ENCODE data around the gene GPC6.
A peak's percentile ranks its signal among the peaks of the same experiment; 100 is the strongest.

Gene GPC6

GRCh38 chr13:93872376-93872775, 645.8 kb downstream of the GPC6 start:
- H3K9me3 ChIP-seq (ENCODE audit: control insufficient read depth, insufficient read depth, low read depth, low read length), result no peaks in the 10 kb centered on the region
- no peak overlapping the region for H3K27ac ChIP-seq (ENCODE audit: extremely low read depth, low read depth, low read length)
- ChIA-PET POLR2A (no interaction called here), CTCF (interaction anchor here (0.6 kb wide), 1 partner anchor 1156 kb away, joined by 4 read pairs; no protein-coding TSS in a partner anchor)
- H3K4me1 ChIP-seq (ENCODE audit: control insufficient read depth, insufficient read depth, low read length), result no peaks in the 10 kb centered on the region
- H3K4me3 ChIP-seq (ENCODE audit: low read depth, low read length), result no peak overlapping the region
- TF ChIP-seq KLF16 (tag by site-specific recombination; IDR thresholded peaks at IDR 0.05) (no peak), ZNF677 (tag by site-specific recombination; IDR thresholded peaks at IDR 0.05) (no peak), ZNF548 (tag by site-specific recombination; IDR thresholded peaks at IDR 0.05) (no peak), ZNF280C (tag by site-specific recombination; IDR thresholded peaks at IDR 0.05) (no peak), ZNF169 (tag by site-specific recombination; IDR thresholded peaks at IDR 0.05) (no peak), ZNF274 (IDR thresholded peaks at IDR 0.05; ENCODE audit: low read length) (no peak), ZNF274 (tag by site-specific recombination; IDR thresholded peaks at IDR 0.05; ENCODE audit: borderline replicate concordance) (no peak), REST (tag by site-specific recombination; IDR thresholded peaks at IDR 0.05) (peak; percentile 32; the same call in 1 of the 2 replicates), ZNF416 (tag by site-specific recombination; IDR thresholded peaks at IDR 0.05) (no peak), ZNF426 (tag by site-specific recombination; IDR thresholded peaks at IDR 0.05) (no peak)
- H3K36me3 ChIP-seq (ENCODE audit: control insufficient read depth in 2 of 2, insufficient read depth in 1 of 2, low read length in 2 of 2), result no peaks in the 10 kb centered on the region

GRCh38 chr13:93872786-93873347, 646.3 kb downstream of the GPC6 start:
- Histone ChIP-seq H3K36me3 (ENCODE audit: control insufficient read depth in 2 of 2, insufficient read depth in 1 of 2, low read length in 2 of 2) (no peaks in the 10 kb centered on the region), H3K27ac (ENCODE audit: extremely low read depth, low read depth, low read length) (no peak overlapping the region), H3K4me3 (ENCODE audit: low read depth, low read length) (no peak overlapping the region), H3K4me1 (ENCODE audit: control insufficient read depth, insufficient read depth, low read length) (no peaks in the 10 kb centered on the region), H3K9me3 (ENCODE audit: control insufficient read depth, insufficient read depth, low read depth, low read length) (no peaks in the 10 kb centered on the region)
- ChIA-PET CTCF (interaction anchor here (0.6 kb wide), 1 partner anchor 1156 kb away, joined by 4 read pairs; no protein-coding TSS in a partner anchor), POLR2A (no interaction called here)
- no peak for TF ChIP-seq ZNF629 (tag by site-specific recombination; IDR thresholded peaks at IDR 0.05)
- no peak for TF ChIP-seq ZNF561 (tag by site-specific recombination; IDR thresholded peaks at IDR 0.05; ENCODE audit: borderline replicate concordance)
- no peak for TF ChIP-seq ZNF37A (tag by site-specific recombination; IDR thresholded peaks at IDR 0.05)
- TF ChIP-seq ZNF16 (tag by site-specific recombination; IDR thresholded peaks at IDR 0.05; ENCODE audit: low read depth), result no peak
- no peak for TF ChIP-seq ZNF146 (tag by site-specific recombination; IDR thresholded peaks at IDR 0.05)
- no peak for TF ChIP-seq ZNF19 (tag by site-specific recombination; IDR thresholded peaks at IDR 0.05; ENCODE audit: low read depth)
- TF ChIP-seq KLF9 (tag by site-specific recombination; IDR thresholded peaks at IDR 0.05; ENCODE audit: low read depth), result no peak
- no peak for TF ChIP-seq ZNF394 (tag by site-specific recombination; IDR thresholded peaks at IDR 0.05; ENCODE audit: borderline replicate concordance)
- no peak for TF ChIP-seq EGR2 (tag by site-specific recombination; IDR thresholded peaks at IDR 0.05; ENCODE audit: low read depth)
- no peak for TF ChIP-seq ZNF654 (tag by site-specific recombination; IDR thresholded peaks at IDR 0.05; ENCODE audit: low read depth)
- TF ChIP-seq ZNF274 (IDR thresholded peaks at IDR 0.05; ENCODE audit: low read length), result no peak
- no peak for TF ChIP-seq ZNF274 (tag by site-specific recombination; IDR thresholded peaks at IDR 0.05; ENCODE audit: borderline replicate concordance)
- TF ChIP-seq ZNF248 (tag by site-specific recombination; IDR thresholded peaks at IDR 0.05), result no peak
- TF ChIP-seq ZNF555 (tag by site-specific recombination; conservative IDR thresholded peaks at IDR 0.05), result no peak
- no peak for TF ChIP-seq ZNF747 (tag by site-specific recombination; IDR thresholded peaks at IDR 0.05)
- no peak for TF ChIP-seq ZNF24 (tag by site-specific recombination; IDR thresholded peaks at IDR 0.05)
- TF ChIP-seq AEBP2 (tag by site-specific recombination; IDR thresholded peaks at IDR 0.05; ENCODE audit: borderline replicate concordance), result no peak
- no peak for TF ChIP-seq ZNF132 (tag by site-specific recombination; IDR thresholded peaks at IDR 0.05; ENCODE audit: borderline replicate concordance)
